AG10803 (cell line): ENCODE results near the gene SEZ6.

ENCODE experiments used
- DNase-seq: peaks from one replicate; pipeline ENCODE4 v3.0.0; 2010; ENCODE audit warnings: low read depth
- H3K4me3 ChIP-seq: 2 replicates; pipeline ENCODE4 v1.5.1; 2011; ENCODE audit warnings: mild to moderate bottlenecking, low read length, control low read depth
- TF ChIP-seq, protein P1 (sequence below): conservative IDR thresholded peaks from 2 replicates; pipeline ENCODE4 v1.5.1; 2011; ENCODE audit warnings: mild to moderate bottlenecking, low read length, control low read depth, inconsistent platforms

The SEZ6 gene, protein sequence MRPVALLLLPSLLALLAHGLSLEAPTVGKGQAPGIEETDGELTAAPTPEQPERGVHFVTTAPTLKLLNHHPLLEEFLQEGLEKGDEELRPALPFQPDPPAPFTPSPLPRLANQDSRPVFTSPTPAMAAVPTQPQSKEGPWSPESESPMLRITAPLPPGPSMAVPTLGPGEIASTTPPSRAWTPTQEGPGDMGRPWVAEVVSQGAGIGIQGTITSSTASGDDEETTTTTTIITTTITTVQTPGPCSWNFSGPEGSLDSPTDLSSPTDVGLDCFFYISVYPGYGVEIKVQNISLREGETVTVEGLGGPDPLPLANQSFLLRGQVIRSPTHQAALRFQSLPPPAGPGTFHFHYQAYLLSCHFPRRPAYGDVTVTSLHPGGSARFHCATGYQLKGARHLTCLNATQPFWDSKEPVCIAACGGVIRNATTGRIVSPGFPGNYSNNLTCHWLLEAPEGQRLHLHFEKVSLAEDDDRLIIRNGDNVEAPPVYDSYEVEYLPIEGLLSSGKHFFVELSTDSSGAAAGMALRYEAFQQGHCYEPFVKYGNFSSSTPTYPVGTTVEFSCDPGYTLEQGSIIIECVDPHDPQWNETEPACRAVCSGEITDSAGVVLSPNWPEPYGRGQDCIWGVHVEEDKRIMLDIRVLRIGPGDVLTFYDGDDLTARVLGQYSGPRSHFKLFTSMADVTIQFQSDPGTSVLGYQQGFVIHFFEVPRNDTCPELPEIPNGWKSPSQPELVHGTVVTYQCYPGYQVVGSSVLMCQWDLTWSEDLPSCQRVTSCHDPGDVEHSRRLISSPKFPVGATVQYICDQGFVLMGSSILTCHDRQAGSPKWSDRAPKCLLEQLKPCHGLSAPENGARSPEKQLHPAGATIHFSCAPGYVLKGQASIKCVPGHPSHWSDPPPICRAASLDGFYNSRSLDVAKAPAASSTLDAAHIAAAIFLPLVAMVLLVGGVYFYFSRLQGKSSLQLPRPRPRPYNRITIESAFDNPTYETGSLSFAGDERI

DNA sequence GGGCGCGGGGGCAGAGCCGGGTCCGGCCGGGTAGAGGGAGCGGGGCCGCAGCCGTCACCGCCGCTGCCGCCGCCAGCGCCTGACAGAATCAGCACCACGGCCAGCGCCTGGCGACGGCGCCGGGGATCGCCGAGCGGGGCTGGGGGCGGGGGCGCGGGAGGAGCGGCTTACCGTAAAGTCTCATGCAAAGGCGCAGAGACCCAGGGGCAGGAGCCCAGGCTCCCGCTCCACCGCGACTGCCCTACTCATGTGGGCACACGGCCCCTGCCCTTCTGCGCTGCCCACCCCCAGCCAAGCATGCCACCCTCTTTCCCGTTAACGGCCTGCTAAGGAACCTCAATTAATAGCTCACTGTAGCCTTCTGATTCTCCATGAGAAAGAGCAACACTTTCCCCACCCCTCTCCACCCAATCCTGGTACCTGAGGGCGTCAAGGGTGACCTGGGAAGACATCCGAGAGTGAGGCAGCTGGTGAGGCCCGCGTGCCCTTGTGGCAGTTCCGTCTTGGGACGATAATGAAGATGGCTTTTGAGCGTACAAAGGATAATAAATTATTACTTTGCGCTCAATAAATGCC is at the start of gene SEZ6:
Gene SEZ6 (minus strand): TSS at position 98 of the 576 bp plus-strand sequence. CDS start 164 bp downstream, outside the sequence.
- H3K4me3 ChIP-seq: no peak within 1 kb of the TSS
- peak; percentile 36 for DNase-seq

DNA sequence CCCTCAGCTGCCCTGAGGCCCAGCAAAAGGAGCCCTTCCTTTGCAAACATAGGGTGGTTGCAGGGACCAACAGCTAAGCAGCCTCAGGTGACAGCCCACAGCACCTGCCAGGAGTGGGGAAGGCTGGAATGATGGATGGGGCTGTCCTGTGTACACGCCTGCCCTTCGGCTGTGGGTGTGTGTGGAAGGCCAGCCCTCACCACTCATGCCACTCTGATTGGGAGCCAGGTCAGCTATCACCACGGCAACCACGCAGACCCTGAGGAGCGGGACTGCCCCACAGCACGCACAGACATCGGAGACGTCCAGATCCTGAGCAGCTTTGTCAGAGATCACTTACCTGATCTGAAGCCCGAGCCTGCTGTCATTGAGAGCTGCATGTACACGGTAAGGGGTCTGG is 49.0 kb upstream of the SEZ6 start:
- H3K4me3 ChIP-seq: no peak overlapping the region
- TF ChIP-seq, protein P1, sequence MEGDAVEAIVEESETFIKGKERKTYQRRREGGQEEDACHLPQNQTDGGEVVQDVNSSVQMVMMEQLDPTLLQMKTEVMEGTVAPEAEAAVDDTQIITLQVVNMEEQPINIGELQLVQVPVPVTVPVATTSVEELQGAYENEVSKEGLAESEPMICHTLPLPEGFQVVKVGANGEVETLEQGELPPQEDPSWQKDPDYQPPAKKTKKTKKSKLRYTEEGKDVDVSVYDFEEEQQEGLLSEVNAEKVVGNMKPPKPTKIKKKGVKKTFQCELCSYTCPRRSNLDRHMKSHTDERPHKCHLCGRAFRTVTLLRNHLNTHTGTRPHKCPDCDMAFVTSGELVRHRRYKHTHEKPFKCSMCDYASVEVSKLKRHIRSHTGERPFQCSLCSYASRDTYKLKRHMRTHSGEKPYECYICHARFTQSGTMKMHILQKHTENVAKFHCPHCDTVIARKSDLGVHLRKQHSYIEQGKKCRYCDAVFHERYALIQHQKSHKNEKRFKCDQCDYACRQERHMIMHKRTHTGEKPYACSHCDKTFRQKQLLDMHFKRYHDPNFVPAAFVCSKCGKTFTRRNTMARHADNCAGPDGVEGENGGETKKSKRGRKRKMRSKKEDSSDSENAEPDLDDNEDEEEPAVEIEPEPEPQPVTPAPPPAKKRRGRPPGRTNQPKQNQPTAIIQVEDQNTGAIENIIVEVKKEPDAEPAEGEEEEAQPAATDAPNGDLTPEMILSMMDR: no peak
- no peak for DNase-seq

More for the DNA sequence above, at the start of gene SEZ6:
- TF ChIP-seq, protein P1: no peak

DNA sequence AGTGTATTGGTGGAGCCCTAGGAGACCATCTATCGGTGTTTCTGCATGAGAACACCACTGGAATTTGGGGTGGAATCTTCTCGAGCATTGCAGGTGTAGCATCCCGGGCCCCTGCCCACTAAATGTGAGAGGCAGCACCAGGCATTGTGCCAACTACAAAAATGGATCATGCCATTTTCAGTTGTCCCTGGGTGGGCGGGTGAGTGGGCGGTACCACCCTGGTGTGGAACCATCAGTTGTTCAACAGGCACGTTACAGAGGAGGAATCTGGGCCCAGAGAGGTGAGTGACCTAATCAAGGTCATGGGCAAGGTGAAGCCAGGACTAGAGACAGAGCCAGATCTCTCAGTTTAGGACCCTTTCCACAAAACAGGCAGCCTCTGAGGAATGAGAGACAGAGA is 45.9 kb upstream of the SEZ6 start:
- DNase-seq: no peak
- TF ChIP-seq, protein P1: no peak
- no peak overlapping the region for H3K4me3 ChIP-seq

DNA sequence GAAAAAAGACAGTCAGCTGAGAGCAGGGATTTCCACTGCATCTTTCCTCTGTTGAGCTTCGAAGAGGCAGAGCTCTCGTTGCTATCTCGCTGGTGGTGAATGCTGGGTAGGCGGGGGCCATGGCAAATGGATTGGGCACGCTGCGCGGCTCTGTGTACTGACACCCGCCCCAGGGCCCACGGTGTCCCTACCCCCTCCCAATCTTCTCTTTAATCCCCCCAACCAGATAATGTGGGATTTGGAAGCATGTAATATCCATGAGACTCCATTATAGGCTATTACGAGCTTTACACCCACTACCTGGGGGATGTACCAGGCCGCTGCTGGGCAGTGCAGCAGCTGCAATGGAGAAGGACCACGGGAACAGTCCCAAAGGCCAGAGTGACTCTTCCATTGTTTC is 45.4 kb upstream of the SEZ6 start:
- no peak for DNase-seq
- H3K4me3 ChIP-seq: no peak overlapping the region
- TF ChIP-seq, protein P1: no peak

DNA sequence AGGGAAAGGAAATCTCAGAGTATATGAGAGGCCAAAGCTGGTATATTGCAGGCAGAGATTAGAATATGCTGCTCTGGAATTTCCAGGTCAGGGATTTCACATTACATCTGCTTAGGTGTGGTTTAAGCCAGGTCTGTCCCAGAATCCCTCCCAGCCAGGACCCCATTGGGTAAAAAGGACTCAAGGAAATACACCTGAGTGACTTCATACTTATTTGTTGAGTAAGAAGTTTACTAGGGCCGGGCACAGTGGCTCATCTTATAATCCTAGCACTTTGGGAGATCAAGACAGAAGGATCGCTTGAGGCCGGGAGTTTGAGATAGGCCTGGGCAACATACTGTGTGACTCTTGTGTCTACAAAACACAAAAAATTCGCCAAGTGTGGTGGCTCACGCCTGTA is 44.3 kb upstream of the SEZ6 start:
- TF ChIP-seq, protein P1: no peak
- no peak overlapping the region for H3K4me3 ChIP-seq
- DNase-seq: no peak

DNA sequence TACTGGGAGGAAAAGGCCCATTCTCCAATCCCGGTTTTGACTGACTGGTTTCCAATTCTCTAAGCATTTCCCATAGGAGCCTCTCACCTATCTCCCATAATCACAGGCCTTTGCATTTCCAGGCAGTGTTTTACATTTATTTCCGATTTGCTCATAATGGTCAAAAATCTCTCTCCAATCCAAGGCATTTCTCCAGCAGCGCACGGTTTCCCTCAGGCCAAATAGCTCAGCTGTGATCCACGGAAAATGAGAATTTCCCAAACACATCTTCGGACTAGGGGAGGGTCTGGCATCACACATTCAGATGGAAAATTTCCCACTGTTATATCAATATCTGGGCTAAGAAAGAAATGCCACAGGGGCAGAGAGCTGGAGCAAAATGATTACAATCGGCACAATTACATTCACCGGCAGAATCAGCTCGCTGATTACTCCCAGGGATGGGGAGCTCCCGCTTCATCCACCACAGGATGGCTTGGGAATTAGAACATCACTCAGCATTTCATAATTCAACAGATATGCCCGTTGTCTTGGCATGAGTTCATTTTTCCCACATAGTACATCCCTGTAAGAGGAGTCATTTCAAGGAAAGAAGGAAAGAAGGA is 43.8 kb upstream of the SEZ6 start:
- TF ChIP-seq, protein P1: no peak
- no peak for DNase-seq
- H3K4me3 ChIP-seq: no peak overlapping the region
